HCT116 (cell line): ENCODE data around the gene RFPL4A. TPM values are rescaled to one million over a fixed set of nuclear protein-coding genes. Genes with fewer than 3 reads are reported as not detected.

ENCODE experiments used
- ATAC-seq: fragments of 200-7000 bp; cut with Tn5 transposase; 2 replicates; pipeline ENCODE4 v1.9.1; 2020; ENCODE audit warnings: mild to moderate bottlenecking, moderate library complexity
- BruUV-seq: library from RNA; stranded (reverse); fragments of 400-500 nt; replicated peaks from 2 replicates; lab custom pipeline; 2021; lab: Mats Ljungman, UMichigan
- CTCF ChIA-PET: fragments of 300-600 bp; sonication (Branson Sonifier 250); formaldehyde crosslinking; loops from one replicate; lab custom pipeline; 2021; ENCODE audit warnings: antibody characterized with exemption; lab: Charles Lee
- POLR2A ChIA-PET: fragments of 300-600, 350-600 bp; sonication (Branson Sonifier 250); formaldehyde crosslinking; loops from one replicate; lab custom pipeline; 2021; ENCODE audit warnings: antibody characterized with exemption; lab: Charles Lee
- RAD21 ChIA-PET, 2 experiments: fragments of 300-600 bp; sonication (Branson Sonifier 250); formaldehyde crosslinking; loops; one replicate each; lab custom pipeline; 2023; ENCODE audit warnings: low total read pairs in 2 of 2; ENCODE audit not compliant: uncharacterized antibody in 2 of 2, unreplicated experiment in 2 of 2, low non-redundant PET in 1 of 2; lab: Charles Lee
- DNase-seq: peaks from one replicate; pipeline ENCODE4 v3.0.0-alpha.2; 2010; ENCODE audit warnings: low read depth, low spot score
- H2AFZ ChIP-seq: fragments of 200-600 bp; shearing (Covaris generic), sonication (generic); 2 replicates; pipeline ENCODE4 v1.6.1; 2017; ENCODE audit warnings: low read depth, mixed run types, mixed read lengths, antibody characterized with exemption, low read length; ENCODE audit not compliant: poor library complexity, severe bottlenecking
- H3K27ac ChIP-seq: 2 replicates; pipeline ENCODE4 v1.5.1; 2012; ENCODE audit warnings: low read depth, low read length
- H3K27me3 ChIP-seq: fragments of 200-600 bp; sonication (generic); 2 replicates; pipeline ENCODE4 v1.6.1; 2016; ENCODE audit warnings: mixed run types, low read length, mixed read lengths; ENCODE audit not compliant: insufficient read depth
- H3K36me3 ChIP-seq, 2 experiments: fragments of 200-500 bp in 1 of 2; fragments of 200-600 bp in 1 of 2; sonication (Bioruptor generic) in 1 of 2; sonication (generic) in 1 of 2; 2 replicates each; pipeline versions ENCODE4 v1.5.1 to v1.6.1; 2014 to 2016; ENCODE audit warnings: low read length in 2 of 2, inconsistent platforms in 1 of 2, mixed read lengths in 1 of 2, mixed run types in 1 of 2; ENCODE audit not compliant: insufficient read depth in 2 of 2, control insufficient read depth in 1 of 2
- H3K4me1 ChIP-seq, 2 experiments: fragments of 200-600 bp in 1 of 2; sonication (generic) in 1 of 2; 2 replicates each; pipeline versions ENCODE4 v1.5.1 to v1.6.1; 2012 to 2017; ENCODE audit warnings: low read length in 2 of 2, inconsistent platforms in 1 of 2, mild to moderate bottlenecking in 1 of 2, mixed read lengths in 1 of 2, mixed run types in 1 of 2, moderate library complexity in 1 of 2; ENCODE audit not compliant: insufficient read depth in 2 of 2, control insufficient read depth in 1 of 2
- H3K4me2 ChIP-seq: fragments of 200-600 bp; sonication (generic); 2 replicates; pipeline ENCODE4 v1.6.1; 2017; ENCODE audit warnings: mixed run types, low read length, mixed read lengths
- H3K4me3 ChIP-seq, 2 experiments: fragments of 200-600 bp in 1 of 2; sonication (generic) in 1 of 2; replicated peaks in 1 of 2; 2 replicates each; pipeline ENCODE4 v1.5.1; 2011 to 2016; ENCODE audit warnings: low read length in 2 of 2, control low read depth in 1 of 2, low read depth in 1 of 2, mild to moderate bottlenecking in 1 of 2, mixed read lengths in 1 of 2, mixed run types in 1 of 2
- H3K79me2 ChIP-seq: fragments of 200-600 bp; sonication (generic); 2 replicates; pipeline ENCODE4 v1.6.1; 2017; ENCODE audit warnings: mild to moderate bottlenecking, mixed run types, low read length, moderate library complexity, mixed read lengths; ENCODE audit not compliant: insufficient read depth
- H3K9ac ChIP-seq: fragments of 200-600 bp; sonication (generic); 2 replicates; pipeline ENCODE4 v1.6.1; 2016; ENCODE audit warnings: low read length, mixed read lengths
- H3K9me2 ChIP-seq: fragments of 200-600 bp; sonication (generic), shearing (Covaris generic); 2 replicates; pipeline ENCODE4 v1.6.1; 2017; ENCODE audit warnings: mixed run types, mild to moderate bottlenecking, moderate library complexity; ENCODE audit not compliant: insufficient read depth
- H3K9me3 ChIP-seq, 2 experiments: fragments of 200-500 bp in 1 of 2; fragments of 200-600 bp in 1 of 2; sonication (Bioruptor generic) in 1 of 2; sonication (generic) in 1 of 2; 2 replicates each; pipeline ENCODE4 v1.6.1; 2014 to 2017; ENCODE audit warnings: low read length in 2 of 2, mixed read lengths in 2 of 2, inconsistent platforms in 1 of 2, low read depth in 1 of 2, mild to moderate bottlenecking in 1 of 2, mixed run types in 1 of 2, moderate library complexity in 1 of 2; ENCODE audit not compliant: control insufficient read depth in 1 of 2, insufficient read depth in 1 of 2
- H4K20me1 ChIP-seq: fragments of 200-600 bp; sonication (generic), shearing (Covaris generic); 2 replicates; pipeline ENCODE4 v1.6.1; 2017; ENCODE audit warnings: mixed run types, mild to moderate bottlenecking, moderate library complexity; ENCODE audit not compliant: insufficient read depth
- CTCF ChIP-seq, 3 experiments: fragments of 200-600 bp in 1 of 3; sonication (generic) in 1 of 3; IDR thresholded peaks in 2 of 3; conservative IDR thresholded peaks in 1 of 3; 2 replicates each; pipeline ENCODE4 v1.5.1; 2012 to 2017; ENCODE audit warnings: low read depth in 2 of 3, low read length in 2 of 3, antibody characterized with exemption in 1 of 3, borderline replicate concordance in 1 of 3, control low read depth in 1 of 3, mild to moderate bottlenecking in 1 of 3, mixed read lengths in 1 of 3, mixed run types in 1 of 3, moderate library complexity in 1 of 3; ENCODE audit not compliant: insufficient read depth in 1 of 3
- EGR1 ChIP-seq: IDR thresholded peaks from 2 replicates; pipeline ENCODE4 v1.6.1; 2012; ENCODE audit warnings: low read depth
- EZH2 ChIP-seq: fragments of 200-600 bp; sonication (generic); IDR thresholded peaks from 2 replicates; pipeline ENCODE4 v1.6.1; 2017; ENCODE audit warnings: antibody characterized with exemption, mixed run types
- EZH2phosphoT487 ChIP-seq: fragments of 200-600 bp; IDR thresholded peaks from 2 replicates; pipeline ENCODE4 v1.6.1; 2018; ENCODE audit warnings: antibody characterized with exemption, borderline replicate concordance
- FOSL1 ChIP-seq: IDR thresholded peaks from 2 replicates; pipeline ENCODE4 v1.6.1; 2012; ENCODE audit warnings: low read depth
- JUND ChIP-seq: IDR thresholded peaks from 2 replicates; pipeline ENCODE4 v1.6.1; 2012
- POLR2AphosphoS5 ChIP-seq: IDR thresholded peaks from 2 replicates; pipeline ENCODE4 v1.6.1; 2011; ENCODE audit warnings: mild to moderate bottlenecking, low read depth, low read length, moderate library complexity
- SP1 ChIP-seq: IDR thresholded peaks from 2 replicates; pipeline ENCODE4 v1.6.1; 2012; ENCODE audit warnings: low read depth
- YY1 ChIP-seq: IDR thresholded peaks from 2 replicates; pipeline ENCODE4 v1.6.1; 2011; ENCODE audit warnings: low read length, low read depth, moderate library complexity, mild to moderate bottlenecking; ENCODE audit not compliant: insufficient replicate concordance; ENCODE audit errors: extremely low read depth
- intact Hi-C: fragments of 100-400 bp; cut with micrococcal nuclease; formaldehyde crosslinking; loops from 2 replicates; pipeline ENCODE4 v1.10.0; 2022
- total RNA-seq: library from RNA; stranded (reverse); gene quantifications from one replicate; pipeline ENCODE4 v1.2.1, GENCODE V29; 2021; ENCODE audit not compliant: unreplicated experiment

RFPL4A gene
- total RNA-seq, 1 experiment from 2014 or later: not detected

GRCh38 chr19:55712804-55713631 lies 45.9 kb upstream of the RFPL4A start:
- intact Hi-C loops: no loop called here
- Histone ChIP-seq H3K36me3 (no peaks in the 10 kb centered on the region), H4K20me1 (no peaks in the 10 kb centered on the region), H3K4me3 (no peak overlapping the region), H3K9ac (no peak overlapping the region), H3K9me3 (no peaks in the 10 kb centered on the region), H3K4me1 (no peaks in the 10 kb centered on the region), H3K79me2 (no peaks in the 10 kb centered on the region), H3K27ac (no peak overlapping the region), H3K9me2 (no peaks in the 10 kb centered on the region), H2AFZ (no peak overlapping the region), H3K4me2 (no peak overlapping the region), H3K27me3 (peaks cover 11% of the 10 kb centered on the region; the same call in 1 of the 2 replicates)
- RAD21 ChIA-PET: no interaction called here
- DNase-seq (no peak), ATAC-seq (no peak)
- CTCF ChIA-PET: no interaction called here
- TF ChIP-seq CTCF (IDR thresholded peaks at IDR 0.05 in 2 of 3, conservative IDR thresholded peaks at IDR 0.05 in 1 of 3; ENCODE audit: borderline replicate concordance in 1 of 3, insufficient read depth in 1 of 3, low read depth in 2 of 3, low read length in 2 of 3): no peak
- TF ChIP-seq FOSL1: no peak
- TF ChIP-seq SP1: no peak
- TF ChIP-seq EGR1: no peak
- TF ChIP-seq EZH2phosphoT487: no peak
- TF ChIP-seq POLR2AphosphoS5: no peak
- TF ChIP-seq EZH2: no peak
- TF ChIP-seq JUND: no peak
- no peak for TF ChIP-seq YY1
- POLR2A ChIA-PET: no interaction called here
- BruUV-seq: no TSS peak
